IPS-15b (cell line): ENCODE measurements around the gene BUD13.
A peak's percentile ranks its signal among the peaks of the same experiment; 100 is the strongest.

Experiments
- H3K27me3 ChIP-seq: one replicate; pipeline ENCODE4 v1.6.1; 2013; ENCODE audit warnings: low read length; ENCODE audit not compliant: control insufficient read depth, insufficient read depth
- H3K36me3 ChIP-seq: one replicate; pipeline ENCODE4 v1.6.1; 2013; ENCODE audit warnings: low read length; ENCODE audit not compliant: control insufficient read depth, insufficient read depth
- H3K4me1 ChIP-seq: one replicate; pipeline ENCODE4 v1.6.1; 2013; ENCODE audit warnings: mild to moderate bottlenecking, low read length; ENCODE audit not compliant: control insufficient read depth, insufficient read depth
- H3K4me3 ChIP-seq: one replicate; pipeline ENCODE4 v1.5.1; 2013; ENCODE audit warnings: low read depth, low read length
- H3K9ac ChIP-seq: one replicate; pipeline ENCODE4 v1.6.1; 2013; ENCODE audit warnings: low read depth, mild to moderate bottlenecking, low read length
- H3K9me3 ChIP-seq: one replicate; pipeline ENCODE4 v1.6.1; 2013; ENCODE audit warnings: mild to moderate bottlenecking, low read length; ENCODE audit not compliant: control insufficient read depth, insufficient read depth

BUD13 gene

DNA sequence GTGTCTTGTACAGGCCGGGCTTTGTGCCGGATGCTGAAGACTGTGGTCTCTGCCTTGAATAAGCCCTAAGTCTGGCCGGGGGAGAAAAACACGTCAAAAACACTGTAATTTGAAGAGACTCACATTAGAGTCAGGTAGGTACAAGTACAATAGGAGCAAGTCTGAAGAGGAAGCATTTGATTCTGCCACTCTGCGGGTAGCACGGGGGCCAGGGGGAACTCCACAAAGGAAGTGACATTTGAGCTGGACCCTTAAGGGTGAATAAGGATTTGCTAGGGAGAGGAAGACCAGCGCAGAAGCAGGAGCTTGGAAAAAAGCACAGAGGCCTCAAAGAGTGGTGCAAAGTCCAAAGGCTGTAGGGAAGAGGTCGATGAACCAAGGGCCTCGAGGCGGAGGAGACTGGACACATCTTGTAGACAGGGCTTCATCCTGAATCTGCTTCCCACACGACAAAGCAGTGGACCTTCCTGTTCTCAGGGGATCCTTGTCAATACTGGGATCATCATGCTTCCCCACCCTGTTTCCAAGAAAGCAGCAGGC, 38.7 kb downstream of the BUD13 start:
- Histone ChIP-seq H3K27me3 (no peaks in the 10 kb centered on the region), H3K36me3 (no peaks in the 10 kb centered on the region), H3K9ac (no peak overlapping the region), H3K9me3 (no peaks in the 10 kb centered on the region), H3K4me1 (peaks cover 12% of the 10 kb centered on the region), H3K4me3 (no peak overlapping the region)

DNA sequence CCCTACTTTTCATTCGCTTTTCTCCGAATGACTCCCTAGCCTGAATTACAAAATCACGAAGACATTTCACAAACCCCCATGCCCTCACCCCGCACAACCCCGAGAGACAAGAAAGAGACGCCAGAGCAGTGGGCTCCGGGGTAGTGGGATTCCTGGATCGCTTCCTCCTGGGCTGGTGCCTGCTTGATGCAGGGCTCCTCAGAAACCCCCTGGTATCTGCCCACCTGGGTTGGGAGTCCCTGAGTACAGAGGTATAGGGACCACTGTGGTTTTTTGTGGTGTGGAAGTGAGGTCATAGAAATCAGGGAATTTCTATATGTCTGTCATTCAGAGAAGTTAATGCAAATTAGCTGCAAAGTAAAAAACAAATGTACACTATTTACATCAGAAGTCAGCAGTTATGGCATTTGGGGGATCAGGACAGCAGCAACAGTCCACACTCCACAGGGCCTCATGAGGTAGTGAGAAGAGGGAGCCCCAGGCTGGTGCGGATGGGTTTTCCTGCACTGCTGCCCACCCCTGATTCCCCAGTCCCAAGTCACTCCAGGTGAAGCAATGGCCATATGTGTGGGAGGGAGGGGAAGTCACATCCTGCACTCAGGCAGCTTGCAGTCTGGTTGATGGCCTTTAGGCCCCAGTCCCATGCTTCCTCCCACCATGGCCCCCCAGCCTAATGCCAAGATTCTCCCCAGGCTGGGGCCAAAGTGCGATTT, 39.6 kb downstream of the BUD13 start:
- H3K9ac ChIP-seq: no peak overlapping the region
- no peaks in the 10 kb centered on the region for H3K27me3 ChIP-seq
- no peaks in the 10 kb centered on the region for H3K36me3 ChIP-seq
- H3K4me1 ChIP-seq: peaks cover 12% of the 10 kb centered on the region
- H3K9me3 ChIP-seq: no peaks in the 10 kb centered on the region
- no peak overlapping the region for H3K4me3 ChIP-seq

DNA sequence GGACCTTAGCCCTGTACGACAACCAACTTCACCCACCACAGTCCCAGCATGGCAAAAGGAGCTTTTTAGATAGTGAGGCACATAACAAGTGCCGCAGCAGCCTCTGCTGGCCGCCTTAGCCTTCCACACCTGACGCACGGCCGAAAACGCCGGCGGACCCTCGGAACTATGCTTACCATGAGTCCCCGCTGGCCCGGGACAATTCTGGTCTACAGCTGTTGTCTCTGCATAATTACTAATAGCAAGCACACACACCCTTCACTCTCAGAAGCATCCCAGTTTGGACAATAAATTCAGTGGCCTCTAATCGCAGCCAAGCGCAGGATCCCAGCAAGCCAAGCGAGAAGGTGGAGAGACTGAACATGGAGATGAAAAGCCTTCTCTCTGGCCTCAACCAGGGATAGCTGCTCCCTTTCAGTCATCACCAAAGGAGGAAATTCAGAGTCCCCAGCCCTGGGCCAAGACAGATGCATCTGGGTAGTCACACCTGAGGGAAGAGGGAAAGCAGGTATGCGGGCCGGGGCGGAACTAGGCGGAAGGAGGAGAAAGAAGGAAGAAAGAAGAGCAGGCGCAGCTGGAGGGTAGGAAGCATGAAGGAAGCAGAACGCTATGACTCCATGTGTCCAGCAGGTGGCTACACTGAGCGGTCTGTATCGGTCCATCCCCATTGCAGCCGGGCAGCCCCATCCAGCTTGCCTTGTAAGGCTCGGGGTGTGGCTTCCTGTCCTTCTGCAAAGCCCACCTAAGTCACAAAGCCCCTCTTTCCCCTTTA, 40.3 kb downstream of the BUD13 start:
- no peaks in the 10 kb centered on the region for H3K9me3 ChIP-seq
- peaks cover 12% of the 10 kb centered on the region for H3K4me1 ChIP-seq
- H3K36me3 ChIP-seq: no peaks in the 10 kb centered on the region
- H3K4me3 ChIP-seq: peak overlapping the region; percentile 53
- H3K27me3 ChIP-seq: no peaks in the 10 kb centered on the region
- no peak overlapping the region for H3K9ac ChIP-seq

DNA sequence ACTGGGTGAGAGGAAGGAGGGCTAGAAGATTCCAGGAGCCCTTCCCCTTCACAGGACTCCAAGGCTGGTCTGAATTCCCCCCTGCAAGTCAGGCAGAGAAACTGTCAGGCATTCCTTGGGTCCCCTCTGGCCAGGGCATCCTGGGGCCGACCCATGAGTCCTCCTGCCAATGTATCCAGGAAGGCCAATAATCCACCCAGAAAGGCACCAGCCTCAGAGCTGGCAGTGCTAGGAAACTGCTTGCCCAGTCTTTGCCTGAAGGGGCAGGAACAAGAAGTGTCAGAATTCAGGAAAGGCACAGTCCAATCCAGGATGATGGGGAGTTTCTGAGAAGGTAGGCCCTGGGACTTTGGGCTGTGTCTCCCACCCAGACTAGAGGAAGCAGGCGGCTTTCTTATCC, 41.0 kb downstream of the BUD13 start:
- Histone ChIP-seq H3K9ac (no peak overlapping the region), H3K4me1 (peaks cover 12% of the 10 kb centered on the region), H3K4me3 (no peak overlapping the region), H3K36me3 (no peaks in the 10 kb centered on the region), H3K27me3 (no peaks in the 10 kb centered on the region), H3K9me3 (no peaks in the 10 kb centered on the region)

DNA sequence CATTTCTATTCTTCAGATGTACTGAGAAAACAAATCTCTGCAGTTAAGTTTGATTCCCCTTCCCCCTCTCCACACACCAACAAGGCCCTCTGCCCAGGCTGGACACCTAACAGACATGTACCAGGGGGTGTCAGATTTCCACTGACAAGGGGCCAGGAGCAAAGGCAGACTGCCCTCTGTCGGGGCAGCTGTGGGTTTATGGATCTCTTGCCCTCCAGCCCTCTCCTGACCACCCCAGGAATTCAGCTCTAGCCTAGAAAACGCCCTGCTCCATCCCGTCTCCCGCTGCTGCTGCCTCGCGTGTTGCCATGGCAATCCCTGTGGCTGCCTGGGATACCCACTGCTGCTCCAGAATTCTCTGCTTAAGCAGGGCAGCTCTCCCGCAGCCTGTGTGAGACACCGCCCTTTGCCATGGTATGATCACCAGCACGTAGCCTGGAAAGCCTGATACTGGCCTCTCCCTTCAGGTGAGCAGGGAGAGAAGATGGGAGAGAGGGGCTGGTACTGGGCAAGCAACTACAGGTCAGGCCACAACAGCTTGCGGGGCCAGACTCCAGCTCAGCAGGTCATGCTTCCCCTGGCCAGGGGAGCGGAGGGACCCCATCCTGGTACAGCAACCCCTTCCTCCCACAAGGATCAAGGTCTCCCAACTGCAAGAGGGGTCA, 41.6 kb downstream of the BUD13 start:
- Histone ChIP-seq H3K4me1 (peaks cover 13% of the 10 kb centered on the region), H3K9me3 (no peaks in the 10 kb centered on the region), H3K27me3 (peaks cover 3% of the 10 kb centered on the region), H3K36me3 (no peaks in the 10 kb centered on the region), H3K9ac (no peak overlapping the region), H3K4me3 (no peak overlapping the region)

DNA sequence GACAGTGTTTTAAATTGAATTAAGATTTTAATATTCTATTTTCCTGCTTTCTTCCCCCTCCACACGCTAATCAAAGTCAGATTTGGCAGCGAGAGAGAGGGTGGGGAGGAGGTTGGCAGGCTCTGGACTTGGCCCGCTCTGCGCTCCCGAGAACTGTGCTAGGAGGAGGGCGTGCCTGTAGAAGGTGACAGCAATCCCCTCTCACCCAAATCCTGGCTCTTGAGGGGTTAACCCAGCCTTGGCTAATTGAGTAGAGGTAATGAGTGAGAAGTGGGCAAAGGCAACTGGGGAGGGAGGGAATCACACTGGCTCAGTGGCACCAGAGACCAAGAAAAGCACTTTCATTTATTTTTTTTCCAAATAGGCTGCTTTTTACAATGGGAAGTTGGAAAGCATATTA, 42.2 kb downstream of the BUD13 start:
- no peaks in the 10 kb centered on the region for H3K9me3 ChIP-seq
- peaks cover 16% of the 10 kb centered on the region for H3K4me1 ChIP-seq
- H3K27me3 ChIP-seq: peaks cover 3% of the 10 kb centered on the region
- no peak overlapping the region for H3K9ac ChIP-seq
- no peak overlapping the region for H3K4me3 ChIP-seq
- no peaks in the 10 kb centered on the region for H3K36me3 ChIP-seq

DNA sequence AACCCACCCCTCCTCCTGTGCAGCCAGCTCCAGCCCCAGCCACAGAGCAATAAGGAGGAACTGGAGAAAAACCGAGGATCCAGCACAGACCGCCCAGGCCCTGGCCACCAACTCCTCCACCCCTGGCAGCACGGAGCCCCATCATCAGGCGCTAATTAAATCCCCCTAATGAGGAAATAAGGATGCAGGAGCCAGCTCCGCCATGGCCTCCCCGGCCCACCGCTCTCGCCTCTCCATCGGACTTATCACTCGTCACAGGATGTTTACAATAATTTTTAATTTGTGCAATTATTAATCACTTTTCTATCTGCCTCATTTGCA, 42.6 kb downstream of the BUD13 start:
- no peaks in the 10 kb centered on the region for H3K9me3 ChIP-seq
- H3K27me3 ChIP-seq: peaks cover 3% of the 10 kb centered on the region
- peaks cover 17% of the 10 kb centered on the region for H3K4me1 ChIP-seq
- no peak overlapping the region for H3K9ac ChIP-seq
- no peak overlapping the region for H3K4me3 ChIP-seq
- H3K36me3 ChIP-seq: no peaks in the 10 kb centered on the region

DNA sequence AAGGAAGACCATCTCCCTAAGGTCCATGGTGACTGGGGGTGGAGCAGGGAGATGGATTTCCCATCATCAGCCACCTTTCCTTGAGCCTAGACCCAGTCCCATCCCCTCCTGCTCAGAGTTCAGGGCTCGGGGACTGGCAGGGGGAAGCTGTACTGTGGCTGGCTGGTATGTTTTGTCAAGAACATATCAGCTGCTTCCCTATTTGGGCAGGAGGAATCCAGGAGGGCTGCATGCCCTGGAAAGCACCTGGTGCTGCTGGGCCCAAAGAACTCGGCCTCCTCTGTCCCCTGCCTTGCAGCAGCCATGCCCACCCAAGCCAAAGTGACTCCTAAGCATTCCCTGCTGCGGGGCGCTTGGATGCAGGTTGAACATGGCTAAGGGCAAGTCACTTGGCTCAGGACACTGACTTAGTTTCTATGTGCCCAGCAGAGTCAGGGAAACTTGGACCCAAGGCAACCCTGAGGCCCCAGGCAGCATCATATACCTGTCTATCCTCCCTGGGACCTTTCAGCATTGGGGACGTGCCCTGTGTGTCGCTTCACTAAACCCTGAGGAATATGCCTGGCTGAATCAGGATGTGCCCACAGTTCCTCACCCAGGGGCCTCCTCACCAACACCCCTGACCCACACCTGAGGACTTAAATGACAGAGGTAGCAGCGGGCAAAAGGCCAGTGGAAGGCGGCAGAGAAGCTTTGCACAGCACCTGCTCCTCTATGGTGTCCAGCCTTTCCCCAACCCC, 43.1 kb downstream of the BUD13 start:
- Histone ChIP-seq H3K36me3 (no peaks in the 10 kb centered on the region), H3K9me3 (no peaks in the 10 kb centered on the region), H3K4me1 (peaks cover 19% of the 10 kb centered on the region), H3K27me3 (peaks cover 3% of the 10 kb centered on the region), H3K4me3 (no peak overlapping the region), H3K9ac (no peak overlapping the region)

DNA sequence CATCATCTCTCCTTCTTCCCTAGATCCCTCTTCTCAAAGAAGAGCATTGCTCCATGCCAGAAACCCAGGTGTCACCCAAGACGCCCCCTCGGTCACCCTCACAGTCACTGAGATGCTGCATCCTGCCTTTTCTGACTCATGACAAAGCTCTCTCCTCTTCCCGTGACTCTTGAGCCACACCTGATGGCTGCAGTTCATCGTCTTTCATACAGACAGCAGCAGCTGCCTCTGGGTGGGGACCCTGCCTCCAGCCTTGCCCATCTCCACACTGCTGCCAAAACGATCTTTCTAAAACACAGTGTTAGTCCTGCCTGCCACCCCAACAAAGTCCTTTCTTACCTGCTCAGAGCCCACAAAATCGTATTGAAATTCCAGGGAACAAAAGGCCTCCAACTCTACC, 44.8 kb downstream of the BUD13 start:
- Histone ChIP-seq H3K4me1 (peaks cover 19% of the 10 kb centered on the region), H3K9me3 (no peaks in the 10 kb centered on the region), H3K27me3 (peaks cover 3% of the 10 kb centered on the region), H3K36me3 (no peaks in the 10 kb centered on the region), H3K4me3 (no peak overlapping the region), H3K9ac (no peak overlapping the region)

DNA sequence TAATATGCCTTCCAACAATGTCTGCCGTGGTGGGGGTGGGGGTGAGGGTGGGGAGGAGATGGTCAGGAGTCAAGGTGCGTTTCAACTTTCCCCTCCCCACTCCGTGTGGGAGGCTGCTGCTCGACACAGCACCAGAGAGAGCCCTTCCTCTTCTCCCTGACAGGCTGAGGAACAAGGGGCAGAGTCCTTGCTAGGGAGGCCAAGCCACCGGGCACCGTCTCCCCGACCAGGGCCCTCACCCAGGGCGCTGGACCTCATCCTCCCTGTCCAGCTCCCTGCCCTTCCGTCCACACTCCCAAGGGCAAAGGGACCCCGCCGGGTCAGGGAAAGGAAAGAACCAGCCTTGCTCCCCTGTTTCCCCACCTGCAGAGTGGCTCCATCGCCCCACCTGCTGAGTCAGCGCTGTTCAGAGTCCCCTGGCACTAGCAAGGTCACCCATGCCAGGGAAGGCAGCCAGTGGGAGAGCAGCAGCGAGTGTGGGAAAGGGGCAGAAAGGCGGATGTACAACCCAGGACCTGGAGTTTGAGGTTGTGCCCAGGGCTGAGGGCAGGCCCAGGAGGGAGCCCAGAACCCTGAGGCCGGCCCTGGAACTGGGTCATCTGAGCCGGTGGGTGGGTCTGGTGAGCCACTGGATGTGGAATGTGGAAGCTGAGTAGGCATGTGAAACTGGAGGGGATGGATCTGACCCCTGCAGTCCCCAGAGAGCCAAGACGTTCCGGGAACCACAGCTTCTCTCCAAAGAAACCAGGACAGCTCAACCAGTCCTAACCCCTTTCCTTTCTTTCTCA, 47.2 kb downstream of the BUD13 start:
- H3K9ac ChIP-seq: no peak overlapping the region
- H3K27me3 ChIP-seq: peaks cover 3% of the 10 kb centered on the region
- no peak overlapping the region for H3K4me3 ChIP-seq
- H3K9me3 ChIP-seq: no peaks in the 10 kb centered on the region
- H3K36me3 ChIP-seq: no peaks in the 10 kb centered on the region
- H3K4me1 ChIP-seq: peaks cover 8% of the 10 kb centered on the region

DNA sequence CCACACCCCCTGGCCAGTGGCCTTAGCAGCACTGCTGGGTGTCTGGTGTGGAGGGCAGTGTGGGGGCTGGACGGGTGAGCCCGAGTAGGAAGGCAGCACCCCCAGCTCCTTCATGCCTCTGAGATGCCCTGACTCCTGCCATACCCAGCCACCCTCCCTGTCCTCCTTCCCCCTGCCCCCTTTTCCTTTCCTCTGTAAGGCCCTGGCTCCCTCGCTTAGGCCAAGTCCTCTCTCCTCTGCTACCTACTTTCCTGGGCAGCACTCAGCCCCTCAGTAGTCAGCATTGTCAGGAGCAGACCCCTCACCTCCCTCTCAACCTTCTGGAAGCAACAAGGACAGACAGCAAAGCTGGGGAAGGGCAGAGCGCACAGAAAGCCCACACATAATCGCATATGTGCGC, 48.0 kb downstream of the BUD13 start:
- Histone ChIP-seq H3K4me1 (peaks cover 6% of the 10 kb centered on the region), H3K27me3 (peaks cover 3% of the 10 kb centered on the region), H3K9ac (no peak overlapping the region), H3K9me3 (no peaks in the 10 kb centered on the region), H3K36me3 (no peaks in the 10 kb centered on the region), H3K4me3 (no peak overlapping the region)
